Measurements from ENCODE around the gene HCLS1. TPM values are rescaled to one million over a fixed set of nuclear protein-coding genes. Genes with fewer than 3 reads are reported as not detected.
A peak's percentile ranks its signal among the peaks of the same experiment; 100 is the strongest.
"Not testable (repeated sequence)": the region's sequence is repeated elsewhere in the genome, so short reads cannot be mapped to it uniquely, and the experiment has no call there.

The HCLS1 gene
- total RNA-seq, 1 donor from 2014 or later: 11.1 TPM

GRCh38 chr3:121619691-121620090 lies 41.0 kb downstream of the HCLS1 start:
- no peak for DNase-seq
- ATAC-seq: no peak
- intact Hi-C loops (cut with micrococcal nuclease): no loop called here

GRCh38 chr3:121606106-121606505 lies 54.6 kb downstream of the HCLS1 start:
- DNase-seq (no peak), ATAC-seq (no peak)
- intact Hi-C loops (cut with micrococcal nuclease): no loop called here

GRCh38 chr3:121604759-121605158 lies 55.9 kb downstream of the HCLS1 start:
- intact Hi-C loops (cut with micrococcal nuclease): no loop called here
- no peak for ATAC-seq
- no peak for DNase-seq

GRCh38 chr3:121601212-121601812 lies 59.4 kb downstream of the HCLS1 start:
- ATAC-seq: peak; percentile 82
- intact Hi-C loops (cut with micrococcal nuclease): no loop called here
- DNase-seq: no peak

GRCh38 chr3:121599900-121600299 lies 60.8 kb downstream of the HCLS1 start:
- intact Hi-C loops (cut with micrococcal nuclease); DNase-seq; ATAC-seq: not testable (repeated sequence)

GRCh38 chr3:121598564-121598963 lies 62.1 kb downstream of the HCLS1 start:
- intact Hi-C loops (cut with micrococcal nuclease): no loop called here

GRCh38 chr3:121595765-121596406 lies 64.8 kb downstream of the HCLS1 start:
- intact Hi-C loops (cut with micrococcal nuclease): no loop called here
- ATAC-seq (peak; percentile 69), DNase-seq (peak; percentile 47)

More at GRCh38 chr3:121598564-121598963, 62.1 kb downstream of the HCLS1 start:
- ATAC-seq (no peak), DNase-seq (no peak)

- intact Hi-C loops (cut with micrococcal nuclease): no loop called here
- ATAC-seq (peak; percentile 3), DNase-seq (no peak)
Observed at GRCh38 chr3:121594850-121595249, 65.9 kb downstream of the HCLS1 start.

GRCh38 chr3:121593806-121594205 lies 66.9 kb downstream of the HCLS1 start:
- peak; percentile 12 for ATAC-seq
- intact Hi-C loops (cut with micrococcal nuclease); DNase-seq: not testable (repeated sequence)

GRCh38 chr3:121592856-121593702 lies 67.6 kb downstream of the HCLS1 start, which contains the start of gene FBXO40:
Gene FBXO40, plus strand, starts transcription at chr3:121593379. Its CDS starts 27,197 bp downstream, at chr3:121620576.
- intact Hi-C loops (cut with micrococcal nuclease): no loop called here
- DNase-seq (peak; percentile 61), ATAC-seq (peak; percentile 80)

- no peak for DNase-seq
- no peak for ATAC-seq
- intact Hi-C loops (cut with micrococcal nuclease): no loop called here
Observed at GRCh38 chr3:121584418-121584817, 76.3 kb downstream of the HCLS1 start.

- ATAC-seq (no peak), DNase-seq (no peak)
- intact Hi-C loops (cut with micrococcal nuclease): no loop called here
Observed at GRCh38 chr3:121581691-121582090, 79.0 kb downstream of the HCLS1 start.

Other genes starting within 250 kb of the HCLS1 start
- gene POLQ, start 114.9 kb downstream of the HCLS1 start, total RNA-seq: 0.79 TPM
- not detected for gene ARGFX, start 93.0 kb downstream of the HCLS1 start, total RNA-seq
- 228 TPM for gene FBXO40, start 67.5 kb downstream of the HCLS1 start, total RNA-seq
- 45.8 TPM for gene GOLGB1, start 88.8 kb upstream of the HCLS1 start, total RNA-seq
- gene IQCB1, start 174.2 kb upstream of the HCLS1 start, total RNA-seq: 6.3 TPM
- gene EAF2, start 174.3 kb upstream of the HCLS1 start, total RNA-seq: 3.5 TPM
- 6.8 TPM for gene SLC15A2, start 233.5 kb upstream of the HCLS1 start, total RNA-seq

All from left ventricle myocardium superior (tissue), 1 donor.